Epidermal melanocyte (primary cell): Measurements from ENCODE around the gene NHS.

ENCODE experiments used
- DNase-seq: peaks from one replicate; pipeline ENCODE4 v3.0.0; 2011; ENCODE audit warnings: low spot score; ENCODE audit not compliant: insufficient read length

NHS gene

DNA sequence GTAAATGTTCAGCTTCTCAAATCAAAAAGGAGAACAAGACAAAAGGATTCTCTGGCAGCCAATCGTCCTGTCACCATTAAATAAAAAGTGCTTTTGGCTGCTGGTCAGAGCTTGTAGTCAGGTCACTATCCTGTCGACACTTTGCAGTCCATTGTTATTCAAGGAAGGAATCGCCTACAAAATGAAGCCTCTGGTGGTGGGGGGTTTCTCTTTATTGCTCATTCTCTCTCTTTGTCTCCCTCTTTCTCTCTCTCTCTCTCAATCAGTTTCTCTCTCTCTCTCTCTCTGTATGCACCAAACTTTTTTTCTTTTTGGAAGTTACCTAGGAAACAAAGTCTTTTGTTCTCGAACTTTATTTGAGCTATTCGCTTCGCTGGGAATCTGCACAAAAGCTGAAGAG lies 344.7 kb downstream of the NHS start:
- no peak for DNase-seq

DNA sequence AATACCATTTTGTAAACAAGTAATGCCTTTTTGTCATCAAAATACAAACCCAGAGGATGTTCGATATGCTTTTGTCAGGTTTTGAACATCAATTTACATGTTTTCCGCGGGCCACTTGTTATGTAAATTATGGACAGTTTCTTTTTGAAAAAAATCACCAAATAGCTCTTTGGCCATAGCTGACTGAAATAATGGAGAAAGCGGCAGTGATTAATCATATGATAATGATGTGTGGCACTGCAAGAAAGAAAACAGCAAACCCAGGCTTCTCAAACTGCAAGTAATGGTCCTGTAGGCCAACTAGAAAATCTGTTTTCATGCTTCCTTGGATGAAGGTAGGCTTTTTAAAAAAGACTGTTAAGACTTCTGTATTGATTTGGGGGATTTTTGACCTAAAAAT lies 346.7 kb downstream of the NHS start:
- no peak for DNase-seq

- DNase-seq = no peak
Observed at GRCh38 chrX:17725181-17725580, 350.2 kb downstream of the NHS start.

GRCh38 chrX:17732138-17732783 lies 357.3 kb downstream of the NHS start:
- DNase-seq = no peak

DNA sequence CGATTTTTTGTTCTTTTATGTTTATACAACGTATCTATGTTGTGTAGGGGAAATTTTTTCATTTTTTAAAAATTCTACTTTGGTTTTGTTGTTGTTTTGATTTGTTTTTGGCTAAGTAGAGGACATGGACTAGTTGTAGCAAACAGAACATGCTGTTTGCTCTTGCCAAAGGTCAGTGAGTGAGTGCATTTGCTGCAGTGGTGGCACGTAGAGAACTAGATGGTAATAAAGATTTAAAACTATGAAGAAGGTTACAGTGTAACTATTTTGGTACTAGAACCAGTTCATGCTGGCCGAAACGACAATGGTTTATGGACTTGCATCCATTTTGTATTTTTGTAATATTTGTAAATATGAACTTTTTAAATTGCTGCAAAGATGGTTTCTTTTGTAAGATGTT lies 360.4 kb downstream of the NHS start:
- DNase-seq = no peak

- no peak for DNase-seq
Observed at GRCh38 chrX:17736478-17736855, 361.5 kb downstream of the NHS start.

- peak; percentile 58 for DNase-seq
Observed at GRCh38 chrX:17736856-17737709, 362.1 kb downstream of the NHS start, which contains the start of gene SCML1. SCML1 (plus strand) TSS chrX:17737493; CDS start chrX:17744187, 6,694 bp downstream.

GRCh38 chrX:17737710-17737985 lies 362.6 kb downstream of the NHS start:
- DNase-seq = no peak

GRCh38 chrX:17737986-17738713 lies 363.1 kb downstream of the NHS start:
- no peak for DNase-seq

DNA sequence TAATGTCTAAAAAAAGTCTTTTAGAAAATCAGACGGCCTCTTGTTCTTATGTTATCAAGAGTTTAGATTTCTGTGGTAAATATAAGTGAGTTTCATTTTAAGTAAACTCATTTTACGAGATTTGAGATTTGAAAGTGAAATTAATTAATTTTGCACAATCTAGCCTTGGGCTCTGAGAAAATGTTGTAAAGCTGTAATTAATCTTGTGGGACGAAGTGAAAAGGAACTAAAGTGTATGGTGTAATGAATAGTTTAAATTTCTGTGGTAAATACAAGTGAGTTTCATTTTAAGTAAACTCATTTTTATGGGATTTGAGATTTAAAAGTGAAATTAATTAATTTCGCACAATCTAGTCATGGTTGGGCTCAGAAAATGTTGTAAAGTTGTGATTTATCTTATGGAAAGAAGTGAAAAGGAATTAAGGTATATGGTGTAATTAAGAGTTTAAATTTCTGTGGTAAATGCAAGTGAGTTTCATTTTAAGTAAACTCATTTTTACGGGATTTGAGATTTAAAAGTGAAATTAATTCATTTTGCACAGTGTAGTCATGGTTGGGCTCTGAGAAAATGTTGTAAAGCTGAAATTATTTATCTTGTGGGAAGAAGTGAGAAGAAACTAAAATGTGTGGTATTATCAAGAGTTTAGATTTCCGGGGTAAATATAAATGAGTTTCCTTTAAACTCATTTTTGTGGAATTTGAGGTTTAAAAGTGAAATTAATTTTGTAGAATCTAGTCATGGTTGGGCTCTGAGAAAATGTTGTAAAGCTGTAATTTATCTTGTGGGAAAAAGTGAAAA lies 363.9 kb downstream of the NHS start:
- no peak for DNase-seq

DNA sequence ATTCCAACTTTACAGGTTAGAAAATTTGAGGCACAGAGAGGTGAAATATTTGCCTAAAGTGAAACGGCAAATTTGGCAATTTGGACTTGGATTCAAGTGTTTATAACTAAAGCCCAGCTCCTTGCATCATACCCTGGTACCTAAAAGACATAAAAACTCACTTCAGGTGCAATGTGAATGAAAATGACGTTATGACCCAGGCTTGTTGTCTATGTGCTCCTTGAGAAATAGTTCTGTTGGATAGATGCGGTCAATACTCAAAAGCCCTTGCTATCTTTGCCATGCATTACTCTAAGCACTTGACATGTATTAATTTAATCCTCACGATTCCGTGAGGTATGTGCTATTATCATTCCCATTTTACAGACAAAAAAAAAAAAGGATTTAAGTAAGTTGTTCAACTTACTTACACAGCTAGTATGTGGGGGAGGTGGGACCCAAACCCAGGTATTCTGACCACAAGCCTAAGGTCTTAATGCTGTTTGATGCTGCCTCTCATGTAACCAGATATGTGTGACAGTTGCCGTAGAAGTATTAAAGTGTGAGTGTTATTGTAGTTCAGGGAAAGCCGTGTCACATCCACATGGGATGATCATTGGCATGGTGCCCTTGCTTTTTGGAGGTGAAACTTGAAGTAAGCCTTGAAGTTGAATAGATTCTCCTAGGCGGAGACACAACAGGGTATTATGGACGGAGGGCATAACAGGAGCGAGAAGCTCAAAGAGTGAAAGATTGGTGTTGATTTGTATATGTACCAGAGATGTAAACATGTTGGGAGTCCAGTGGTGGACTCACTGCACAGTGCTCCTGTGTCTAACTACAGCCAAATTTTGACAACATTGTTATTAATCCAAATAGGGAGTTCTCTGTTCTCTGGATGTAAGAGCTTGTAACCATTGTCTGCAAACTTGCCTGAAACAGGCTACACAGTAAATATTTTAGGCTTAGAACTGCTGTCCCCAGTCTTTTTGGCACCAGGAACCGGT lies 365.4 kb downstream of the NHS start:
- no peak for DNase-seq

DNA sequence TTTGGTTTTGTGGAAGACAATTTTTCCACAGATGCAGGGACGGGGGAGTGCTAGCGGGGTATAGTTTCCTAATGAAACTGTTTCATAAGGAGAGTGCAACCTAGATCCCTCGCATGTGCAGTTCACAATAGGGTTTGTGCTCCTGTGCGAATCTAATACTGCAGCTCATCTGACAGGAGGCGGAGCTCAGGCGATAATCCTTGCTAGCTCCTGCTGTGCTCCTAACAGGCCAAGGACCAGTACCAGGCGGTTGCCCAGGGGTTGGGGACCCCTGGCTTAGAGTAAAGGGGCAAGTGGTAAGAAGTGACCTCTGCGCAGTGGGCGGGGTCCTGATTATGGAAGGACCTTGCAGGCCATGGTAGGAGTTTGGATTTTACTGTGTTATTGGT lies 366.1 kb downstream of the NHS start:
- no peak for DNase-seq

DNA sequence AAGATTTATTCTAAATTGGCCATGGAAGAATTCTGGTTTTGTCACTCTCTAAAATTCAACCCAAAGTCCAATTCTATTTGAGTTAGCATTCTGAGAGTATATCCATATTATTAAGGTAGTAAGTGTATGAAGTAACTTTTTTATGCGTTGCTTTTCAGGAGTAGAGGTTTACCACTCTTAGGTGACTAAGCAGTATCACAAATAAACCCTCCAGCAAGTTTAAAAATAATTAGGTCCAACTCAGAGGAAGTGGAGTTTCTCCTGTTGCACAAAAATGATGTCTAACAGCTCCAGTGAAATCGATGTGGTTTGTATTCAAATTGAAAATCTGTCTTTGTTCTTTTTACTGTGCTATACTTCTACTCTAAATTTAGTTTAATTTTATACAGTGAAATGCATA lies 368.9 kb downstream of the NHS start:
- DNase-seq = no peak

- DNase-seq = no peak
Observed at GRCh38 chrX:17744896-17745523, 370.0 kb downstream of the NHS start.

DNA sequence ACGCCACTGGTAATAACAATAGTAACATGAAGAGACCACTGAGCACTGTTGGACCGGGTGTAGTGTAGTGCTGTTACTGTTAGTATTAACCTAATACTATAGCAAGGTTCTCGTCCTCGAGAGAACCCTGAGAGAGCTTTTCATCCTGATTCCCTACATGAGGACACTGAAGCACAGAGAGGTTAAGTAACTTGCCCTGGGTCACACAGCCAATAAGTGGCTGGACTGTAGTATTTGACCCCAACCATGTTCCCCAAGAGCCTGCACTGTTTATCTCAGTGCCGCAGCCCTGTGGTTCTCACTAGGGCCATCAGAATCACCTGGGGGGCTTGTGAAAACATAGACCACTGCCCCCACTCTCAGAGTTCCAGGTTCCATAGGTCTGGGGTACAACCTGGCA lies 372.7 kb downstream of the NHS start:
- DNase-seq = no peak

DNA sequence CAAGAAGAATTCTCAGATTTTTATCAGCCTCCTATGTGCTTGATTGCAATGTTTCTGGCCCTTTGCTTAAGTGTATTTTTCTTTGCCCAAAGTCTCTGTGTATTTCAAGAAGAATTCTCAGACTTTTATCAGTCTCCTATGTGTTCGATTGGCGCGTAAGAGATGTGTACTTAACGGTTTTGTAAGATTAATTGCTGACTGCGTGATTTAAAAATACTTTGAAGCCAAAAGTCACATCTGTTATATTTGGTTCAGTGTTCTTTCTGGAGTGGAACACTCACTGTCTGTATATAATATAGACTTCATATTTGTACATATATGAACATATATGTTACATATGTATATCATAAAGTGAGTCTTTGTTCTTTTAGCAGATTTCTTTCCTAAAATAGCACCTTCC lies 373.7 kb downstream of the NHS start:
- DNase-seq = no peak

- DNase-seq = no peak
Observed at GRCh38 chrX:17750436-17750835, 375.4 kb downstream of the NHS start.

GRCh38 chrX:17758382-17758781 lies 383.4 kb downstream of the NHS start:
- no peak for DNase-seq

- DNase-seq = no peak
Observed at GRCh38 chrX:17759990-17760389, 385.0 kb downstream of the NHS start.

GRCh38 chrX:17767734-17768133 lies 392.7 kb downstream of the NHS start:
- DNase-seq = no peak
